Spleen (tissue), 7 donors: Measurements from ENCODE around the gene ZNF148.

ENCODE experiments used
- CTCF ChIP-seq, 11 experiments: fragments of 200-600 bp in 7 of 11; fragments of 450-650 bp in 4 of 11; sonication (generic) in 4 of 11; IDR thresholded peaks in 8 of 11; conservative IDR thresholded peaks in 3 of 11; 1 replicate in 7 of 11; 2 replicates in 4 of 11; pipeline versions ENCODE4 v1.4.0 to v1.8.0; 2016 to 2021; ENCODE audit warnings: antibody characterized with exemption in 11 of 11, inconsistent platforms in 4 of 11, mild to moderate bottlenecking in 1 of 11
- POLR2A ChIP-seq, 3 donors: fragments of 450-650 bp; IDR thresholded peaks; one replicate each; pipeline ENCODE4 v1.5.1; 2017; ENCODE audit warnings: antibody characterized with exemption in 3 of 3, mild to moderate bottlenecking in 1 of 3
- POLR2AphosphoS5 ChIP-seq, 3 donors: sonication (generic); formaldehyde crosslinking; IDR thresholded peaks; one replicate each; pipeline ENCODE4 v1.5.1; 2017; ENCODE audit warnings: antibody characterized with exemption in 3 of 3
- donor health status: DM: no; HTN: no; CAD: no; lungs with moderate emphysema.
- donor health status: DM: no; HTN: no; CAD: no.
- donor health status: DM: no; HTN: no; CAD: no.

GRCh38 chr3:125271127-125271526 lies 104.0 kb downstream of the ZNF148 start:
- TF ChIP-seq CTCF (IDR thresholded peaks at IDR 0.05 in 8 of 11, conservative IDR thresholded peaks at IDR 0.05 in 3 of 11), result no peak
- no peak for TF ChIP-seq POLR2AphosphoS5 (IDR thresholded peaks at IDR 0.05)
- TF ChIP-seq POLR2A (IDR thresholded peaks at IDR 0.05), result no peak
